ENCODE data around the gene NCR2.

Gene NCR2

DNA sequence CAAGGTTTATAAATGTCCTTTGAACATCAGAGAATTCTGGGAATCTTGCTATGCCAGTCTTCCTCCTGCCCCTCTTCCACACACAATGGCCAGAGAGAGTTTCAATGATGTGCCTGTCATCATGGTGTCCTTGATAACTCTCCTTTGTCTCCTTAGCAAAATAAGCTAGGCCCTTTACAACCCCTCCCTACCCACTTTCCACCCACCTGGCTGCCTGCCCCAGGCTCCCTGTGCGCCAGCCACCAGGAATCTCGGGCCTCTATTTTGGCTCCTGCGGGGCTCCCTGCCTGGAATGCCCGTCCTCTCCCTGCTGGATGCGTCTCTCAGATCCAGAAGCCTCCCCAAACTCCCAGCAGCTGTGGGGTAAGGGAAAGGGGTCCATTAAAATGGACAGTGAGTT is 60.9 kb downstream of the NCR2 start:
- TF ChIP-seq, protein P1, sequence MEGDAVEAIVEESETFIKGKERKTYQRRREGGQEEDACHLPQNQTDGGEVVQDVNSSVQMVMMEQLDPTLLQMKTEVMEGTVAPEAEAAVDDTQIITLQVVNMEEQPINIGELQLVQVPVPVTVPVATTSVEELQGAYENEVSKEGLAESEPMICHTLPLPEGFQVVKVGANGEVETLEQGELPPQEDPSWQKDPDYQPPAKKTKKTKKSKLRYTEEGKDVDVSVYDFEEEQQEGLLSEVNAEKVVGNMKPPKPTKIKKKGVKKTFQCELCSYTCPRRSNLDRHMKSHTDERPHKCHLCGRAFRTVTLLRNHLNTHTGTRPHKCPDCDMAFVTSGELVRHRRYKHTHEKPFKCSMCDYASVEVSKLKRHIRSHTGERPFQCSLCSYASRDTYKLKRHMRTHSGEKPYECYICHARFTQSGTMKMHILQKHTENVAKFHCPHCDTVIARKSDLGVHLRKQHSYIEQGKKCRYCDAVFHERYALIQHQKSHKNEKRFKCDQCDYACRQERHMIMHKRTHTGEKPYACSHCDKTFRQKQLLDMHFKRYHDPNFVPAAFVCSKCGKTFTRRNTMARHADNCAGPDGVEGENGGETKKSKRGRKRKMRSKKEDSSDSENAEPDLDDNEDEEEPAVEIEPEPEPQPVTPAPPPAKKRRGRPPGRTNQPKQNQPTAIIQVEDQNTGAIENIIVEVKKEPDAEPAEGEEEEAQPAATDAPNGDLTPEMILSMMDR (IDR thresholded peaks at IDR 0.05; ENCODE audit: control extremely low read depth, extremely low read depth, low read depth, missing control alignments), result no peak
- DNase-seq (ENCODE audit: extremely low spot score), result no peak
- ChIA-PET CTCF (interaction anchor here (3.1 kb wide), 1 partner anchor 28 kb away, joined by 13 read pairs; no protein-coding TSS in a partner anchor), POLR2A (no interaction called here)

DNA sequence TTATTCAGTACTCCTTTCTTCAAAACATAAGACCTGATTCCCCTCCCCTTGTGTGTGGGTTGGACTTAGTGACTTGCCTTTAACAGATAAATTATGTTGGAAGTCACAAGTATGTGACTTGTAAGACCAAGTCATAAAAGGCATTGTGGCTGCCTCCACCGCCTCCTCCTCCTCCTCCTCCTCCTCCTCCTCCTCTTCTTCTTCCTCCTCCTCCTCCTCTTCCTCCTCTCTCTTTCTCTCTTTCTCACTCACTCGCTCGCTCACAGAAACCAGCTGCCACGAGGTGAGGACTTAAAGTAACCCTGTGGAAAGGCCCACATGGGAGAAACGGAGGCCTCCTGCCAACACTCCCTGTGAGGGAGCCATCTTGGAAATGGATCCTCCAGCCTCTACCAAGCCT is 64.0 kb downstream of the NCR2 start:
- TF ChIP-seq, protein P1 (IDR thresholded peaks at IDR 0.05; ENCODE audit: control extremely low read depth, extremely low read depth, low read depth, missing control alignments), result no peak
- ChIA-PET POLR2A (no interaction called here), CTCF (interaction anchor here (2.1 kb wide), 2 partner anchors 26 to 31 kb away, joined by 8 read pairs; no protein-coding TSS in a partner anchor)
- no peak for DNase-seq (ENCODE audit: extremely low spot score)
